SK-N-SH treated with all-trans-retinoic acid at 6 μM for 48 hours (cell line): ENCODE measurements around the gene MTUS2.

Experiments
- ATAC-seq: fragments of 200-7000 bp; cut with Tn5 transposase; 3 replicates; pipeline ENCODE4 v1.9.1; 2020; ENCODE audit warnings: mild to moderate bottlenecking, moderate library complexity
- ARNTL ChIP-seq: fragments of 450-650 bp; formaldehyde crosslinking; IDR thresholded peaks from 2 replicates; pipeline ENCODE4 v1.5.0; 2020; ENCODE audit warnings: low read depth, mild to moderate bottlenecking, moderate library complexity, borderline replicate concordance
- BACH2 ChIP-seq: fragments of 250-450 bp; sonication (Bioruptor Pico); IDR thresholded peaks from 2 replicates; pipeline ENCODE4 v1.9.0; 2021; ENCODE audit warnings: mild to moderate bottlenecking, borderline replicate concordance
- CREB5 ChIP-seq: fragments of 250-450 bp; sonication (Bioruptor Pico); IDR thresholded peaks from 2 replicates; pipeline ENCODE4 v1.5.1; 2020; ENCODE audit warnings: low read depth, mild to moderate bottlenecking, moderate library complexity
- GLIS3 ChIP-seq: fragments of 250-450 bp; sonication (Bioruptor Pico); IDR thresholded peaks from 2 replicates; pipeline ENCODE4 v1.5.0; 2020; ENCODE audit warnings: mild to moderate bottlenecking, moderate library complexity
- ISL1 ChIP-seq: fragments of 250-450 bp; sonication (Bioruptor Pico); IDR thresholded peaks from 2 replicates; pipeline ENCODE4 v2.1.2; 2022; ENCODE audit warnings: mild to moderate bottlenecking, moderate library complexity
- OSR1 ChIP-seq: fragments of 250-450 bp; sonication (Bioruptor Pico); IDR thresholded peaks from 2 replicates; pipeline ENCODE4 v1.8.0; 2022; ENCODE audit warnings: moderate library complexity, mild to moderate bottlenecking, inconsistent platforms
- PPARA ChIP-seq: fragments of 250-450 bp; sonication (Bioruptor Pico); IDR thresholded peaks from 2 replicates; pipeline ENCODE4 v1.5.0; 2020; ENCODE audit warnings: mild to moderate bottlenecking, borderline replicate concordance
- RARB ChIP-seq: fragments of 250-450 bp; sonication (Bioruptor Pico); IDR thresholded peaks from 2 replicates; pipeline ENCODE4 v1.8.0; 2021; ENCODE audit warnings: mild to moderate bottlenecking, moderate library complexity
- SNAI2 ChIP-seq: fragments of 250-450 bp; sonication (Bioruptor Pico); IDR thresholded peaks from 2 replicates; pipeline ENCODE4 v1.5.0; 2020; ENCODE audit warnings: mild to moderate bottlenecking, moderate library complexity
- TCF4 ChIP-seq: fragments of 250-450 bp; sonication (Bioruptor Pico); IDR thresholded peaks from 2 replicates; pipeline ENCODE4 v1.8.0; 2021; ENCODE audit warnings: mild to moderate bottlenecking, moderate library complexity, borderline replicate concordance
- TOX ChIP-seq: fragments of 250-450 bp; sonication (Bioruptor Pico); IDR thresholded peaks from 2 replicates; pipeline ENCODE4 v1.8.0; 2021; ENCODE audit warnings: mild to moderate bottlenecking, moderate library complexity, borderline replicate concordance
- TSHZ2 ChIP-seq: fragments of 250-450 bp; sonication (Bioruptor Pico); IDR thresholded peaks from 2 replicates; pipeline ENCODE4 v1.5.0; 2020; ENCODE audit warnings: mild to moderate bottlenecking, moderate library complexity
- ZC3H10 ChIP-seq: fragments of 250-450 bp; sonication (Bioruptor Pico); IDR thresholded peaks from 2 replicates; pipeline ENCODE4 v1.5.1; 2021; ENCODE audit warnings: mild to moderate bottlenecking, moderate library complexity
- ZFP30 ChIP-seq: fragments of 450-650 bp; formaldehyde crosslinking; IDR thresholded peaks from 2 replicates; pipeline ENCODE4 v1.5.0; 2022; ENCODE audit warnings: mild to moderate bottlenecking, moderate library complexity
- ZNF565 ChIP-seq: fragments of 450-650 bp; formaldehyde crosslinking; conservative IDR thresholded peaks from 2 replicates; pipeline ENCODE4 v1.5.0; 2020; ENCODE audit warnings: low read depth, mild to moderate bottlenecking, moderate library complexity
- ZNF70 ChIP-seq: fragments of 450-650 bp; formaldehyde crosslinking; IDR thresholded peaks from 2 replicates; pipeline ENCODE4 v1.5.0; 2020; ENCODE audit warnings: mild to moderate bottlenecking, moderate library complexity
- ZNF8 ChIP-seq: fragments of 450-650 bp; formaldehyde crosslinking; IDR thresholded peaks from 2 replicates; pipeline ENCODE4 v1.5.0; 2020; ENCODE audit warnings: mild to moderate bottlenecking, moderate library complexity
- TF ChIP-seq, protein P1 (sequence below): fragments of 250-450 bp; sonication (Bioruptor Pico); IDR thresholded peaks from 2 replicates; pipeline ENCODE4 v1.8.0; 2020; ENCODE audit warnings: mild to moderate bottlenecking, moderate library complexity, borderline replicate concordance
- TF ChIP-seq, protein P2 (sequence below): fragments of 250-450 bp; sonication (Bioruptor Pico); IDR thresholded peaks from 2 replicates; pipeline ENCODE4 v1.8.0; 2021; ENCODE audit warnings: low read depth, mild to moderate bottlenecking, moderate library complexity, borderline replicate concordance

Gene MTUS2

DNA sequence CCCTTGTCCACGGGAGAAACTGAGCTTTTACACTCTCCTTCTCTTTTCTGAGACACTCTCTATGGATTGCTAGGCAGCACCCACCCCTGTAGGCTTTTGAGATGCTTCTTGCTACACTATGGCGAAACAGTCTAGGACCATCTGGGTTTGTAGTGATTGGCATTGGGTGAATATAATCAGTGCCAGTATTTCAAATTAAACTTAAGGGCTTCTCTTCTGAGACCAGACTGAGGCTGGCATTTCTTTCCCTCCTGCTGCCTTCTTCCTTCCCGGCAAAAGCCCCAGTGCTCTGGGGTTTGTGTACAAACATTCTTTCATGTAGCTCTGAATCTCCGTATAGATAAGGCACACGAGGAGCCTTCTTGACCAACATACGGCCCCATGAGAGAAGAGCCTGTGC is 498.6 kb downstream of the MTUS2 start (continued):
- no peak for TF ChIP-seq CREB5 (CRISPR knock-in tag)
- TF ChIP-seq, all 23 proteins: peak for 0

GRCh38 chr13:29319451-29319850 is 499.3 kb downstream of the MTUS2 start:
- ATAC-seq: no peak
- TF ChIP-seq CREB5 (CRISPR knock-in tag) (no peak), GLIS3 (no peak), ZFP30 (no peak)

DNA sequence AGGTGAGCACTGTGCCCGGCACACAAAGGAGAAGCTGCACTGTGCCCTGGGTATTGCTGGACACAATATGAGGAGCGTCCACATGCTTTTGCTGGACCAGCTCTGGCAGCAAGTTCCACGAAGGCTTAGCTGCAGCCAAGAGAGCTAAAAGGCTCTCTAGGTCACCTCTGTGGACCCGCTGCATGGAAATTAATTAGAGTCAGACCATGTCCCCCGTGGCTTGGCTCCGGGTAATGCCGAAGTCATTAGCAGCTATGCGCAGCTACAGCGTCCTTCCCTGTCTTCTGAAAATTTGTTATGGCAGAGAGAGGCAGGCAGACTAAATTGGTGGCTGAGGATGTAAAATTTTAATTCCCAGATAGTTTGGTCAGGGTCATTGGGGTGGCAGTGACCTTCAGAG is 503.8 kb downstream of the MTUS2 start:
- TF ChIP-seq, protein P1, sequence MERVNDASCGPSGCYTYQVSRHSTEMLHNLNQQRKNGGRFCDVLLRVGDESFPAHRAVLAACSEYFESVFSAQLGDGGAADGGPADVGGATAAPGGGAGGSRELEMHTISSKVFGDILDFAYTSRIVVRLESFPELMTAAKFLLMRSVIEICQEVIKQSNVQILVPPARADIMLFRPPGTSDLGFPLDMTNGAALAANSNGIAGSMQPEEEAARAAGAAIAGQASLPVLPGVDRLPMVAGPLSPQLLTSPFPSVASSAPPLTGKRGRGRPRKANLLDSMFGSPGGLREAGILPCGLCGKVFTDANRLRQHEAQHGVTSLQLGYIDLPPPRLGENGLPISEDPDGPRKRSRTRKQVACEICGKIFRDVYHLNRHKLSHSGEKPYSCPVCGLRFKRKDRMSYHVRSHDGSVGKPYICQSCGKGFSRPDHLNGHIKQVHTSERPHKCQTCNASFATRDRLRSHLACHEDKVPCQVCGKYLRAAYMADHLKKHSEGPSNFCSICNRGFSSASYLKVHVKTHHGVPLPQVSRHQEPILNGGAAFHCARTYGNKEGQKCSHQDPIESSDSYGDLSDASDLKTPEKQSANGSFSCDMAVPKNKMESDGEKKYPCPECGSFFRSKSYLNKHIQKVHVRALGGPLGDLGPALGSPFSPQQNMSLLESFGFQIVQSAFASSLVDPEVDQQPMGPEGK (CRISPR knock-in tag): no peak
- no peak for ATAC-seq

DNA sequence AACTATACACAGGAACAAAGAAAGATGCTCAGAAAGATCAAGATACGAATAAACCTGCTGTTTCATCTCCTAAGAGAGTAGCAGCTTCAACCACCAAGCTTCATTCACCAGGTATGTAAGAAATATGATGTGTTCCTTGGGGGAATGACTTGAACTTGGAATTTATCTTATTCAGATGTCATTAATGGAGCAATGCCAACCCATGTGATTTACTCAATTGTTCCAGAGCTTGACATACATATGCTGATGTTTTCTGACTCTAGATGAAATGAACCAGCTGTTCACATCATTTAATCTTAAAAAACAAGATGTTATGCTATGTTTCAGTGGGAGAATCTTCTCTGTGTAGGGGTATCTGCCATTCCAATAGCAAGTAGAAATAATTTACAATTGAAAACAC is 504.5 kb downstream of the MTUS2 start:
- TF ChIP-seq, protein P1 (CRISPR knock-in tag): no peak
- TF ChIP-seq BACH2 (CRISPR knock-in tag): no peak
- no peak for TF ChIP-seq PPARA
- no peak for TF ChIP-seq OSR1 (CRISPR knock-in tag)
- TF ChIP-seq SNAI2: no peak
- no peak for TF ChIP-seq TCF4 (CRISPR knock-in tag)
- TF ChIP-seq RARB (CRISPR knock-in tag): no peak
- TF ChIP-seq TSHZ2 (CRISPR knock-in tag): no peak
- no peak for TF ChIP-seq CREB5 (CRISPR knock-in tag)
- TF ChIP-seq GLIS3: no peak
- TF ChIP-seq TOX (CRISPR knock-in tag): no peak
- TF ChIP-seq ZNF565 (CRISPR knock-in tag): no peak
- no peak for TF ChIP-seq ZFP30
- TF ChIP-seq ZNF70 (CRISPR knock-in tag): no peak
- no peak for TF ChIP-seq ZNF8 (CRISPR knock-in tag)
- no peak for TF ChIP-seq ARNTL (CRISPR knock-in tag)
- TF ChIP-seq, protein P2, sequence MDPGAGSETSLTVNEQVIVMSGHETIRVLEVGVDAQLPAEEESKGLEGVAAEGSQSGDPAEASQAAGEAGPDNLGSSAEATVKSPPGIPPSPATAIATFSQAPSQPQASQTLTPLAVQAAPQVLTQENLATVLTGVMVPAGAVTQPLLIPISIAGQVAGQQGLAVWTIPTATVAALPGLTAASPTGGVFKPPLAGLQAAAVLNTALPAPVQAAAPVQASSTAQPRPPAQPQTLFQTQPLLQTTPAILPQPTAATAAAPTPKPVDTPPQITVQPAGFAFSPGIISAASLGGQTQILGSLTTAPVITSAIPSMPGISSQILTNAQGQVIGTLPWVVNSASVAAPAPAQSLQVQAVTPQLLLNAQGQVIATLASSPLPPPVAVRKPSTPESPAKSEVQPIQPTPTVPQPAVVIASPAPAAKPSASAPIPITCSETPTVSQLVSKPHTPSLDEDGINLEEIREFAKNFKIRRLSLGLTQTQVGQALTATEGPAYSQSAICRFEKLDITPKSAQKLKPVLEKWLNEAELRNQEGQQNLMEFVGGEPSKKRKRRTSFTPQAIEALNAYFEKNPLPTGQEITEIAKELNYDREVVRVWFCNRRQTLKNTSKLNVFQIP (CRISPR knock-in tag): no peak
- TF ChIP-seq ZC3H10 (CRISPR knock-in tag): no peak
- TF ChIP-seq ISL1: no peak
- no peak for ATAC-seq
